ENCODE data around the gene MEGF6.

- no peak for TF ChIP-seq CTCF (IDR thresholded peaks at IDR 0.05)
- TF ChIP-seq POLR2A (IDR thresholded peaks at IDR 0.05) = no peak
Observed at GRCh38 chr1:3650248-3651025, 39.1 kb upstream of the MEGF6 start.
